T-helper 17 cell (primary cell): ENCODE measurements around the gene MAN2A1. TPM values are rescaled to one million over a fixed set of nuclear protein-coding genes. Genes with fewer than 3 reads are reported as not detected.
"Not testable (repeated sequence)": the region's sequence is repeated elsewhere in the genome, so short reads cannot be mapped to it uniquely, and the experiment has no call there.

Source experiments
- ATAC-seq: fragments of 150-1000 bp; cut with Tn5 transposase; 2 replicates; pipeline ENCODE4 v1.10.0; 2021; ENCODE audit warnings: mild to moderate bottlenecking, moderate library complexity
- DNase-seq, 3 donors: peaks; one replicate each; pipeline versions ENCODE4 v3.0.0 to v3.0.0-alpha.2; 2020 to 2021
- H3K9me3 ChIP-seq: one replicate; pipeline ENCODE4 v1.7.0; 2013; ENCODE audit warnings: low read length, mild to moderate bottlenecking; ENCODE audit not compliant: control insufficient read depth, poor library complexity, severe bottlenecking
- H3K27ac Mint-ChIP-seq: one replicate; pipeline ENCODE4 v1.8.0; 2022; ENCODE audit warnings: mild to moderate bottlenecking, moderate library complexity, mixed read lengths
- H3K27me3 Mint-ChIP-seq: one replicate; pipeline ENCODE4 v1.8.0; 2022; ENCODE audit warnings: mixed read lengths
- H3K36me3 Mint-ChIP-seq: one replicate; pipeline ENCODE4 v1.8.0; 2022; ENCODE audit warnings: low read depth, mixed read lengths
- H3K4me1 Mint-ChIP-seq: one replicate; pipeline ENCODE4 v1.8.0; 2022; ENCODE audit warnings: mild to moderate bottlenecking, mixed read lengths
- H3K4me3 Mint-ChIP-seq: one replicate; pipeline ENCODE4 v1.8.0; 2022; ENCODE audit warnings: mild to moderate bottlenecking, moderate library complexity, mixed read lengths
- total RNA-seq, 4 donors: library from RNA in 2 of 4; stranded (reverse) in 2 of 4; gene quantifications; one replicate each; pipeline ENCODE4 v1.2.3 and lab custom pipeline; 2022 to 2026

Gene MAN2A1
- total RNA-seq, 2 donors from 2014 or later = 51.6 to 53.3 TPM

DNA sequence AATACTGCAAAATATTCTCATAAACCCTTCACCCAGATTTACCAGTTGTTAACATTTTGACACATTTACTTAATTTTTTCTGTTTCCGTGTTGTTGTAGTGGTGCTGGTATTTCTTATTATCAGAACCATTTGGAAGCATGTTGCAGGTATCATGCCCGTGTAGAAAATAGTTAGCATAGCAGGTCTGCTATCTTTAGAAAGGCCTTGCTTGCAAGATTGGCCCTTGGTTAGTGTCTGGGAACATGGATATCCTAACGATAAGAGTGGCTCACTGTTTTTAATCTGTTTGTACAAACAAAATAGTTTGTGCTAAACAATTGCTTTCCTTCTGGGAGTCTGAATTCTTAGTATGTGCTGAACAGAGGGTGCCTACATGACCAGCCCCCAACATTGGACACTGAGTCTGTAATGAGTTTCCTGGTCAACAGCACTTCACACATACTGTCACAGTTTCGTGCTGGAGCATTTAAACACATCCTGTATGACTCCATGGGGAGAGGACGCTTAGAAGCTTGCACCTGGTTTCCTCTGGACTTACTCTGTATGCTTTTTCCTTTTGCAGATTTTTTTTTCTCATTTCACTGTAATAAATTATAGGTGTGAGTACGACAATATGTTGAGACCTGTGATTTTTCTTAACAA is 66.9 kb downstream of the MAN2A1 start:
- Mint-ChIP-seq H3K27ac (peak overlapping the region; percentile 22), H3K27me3 (no peaks in the 10 kb centered on the region), H3K4me3 (no peak overlapping the region), H3K4me1 (peaks cover 11% of the 10 kb centered on the region), H3K36me3 (peaks cover 17% of the 10 kb centered on the region)
- no peak for DNase-seq
- H3K9me3 ChIP-seq = no peaks in the 10 kb centered on the region
- no peak for ATAC-seq

DNA sequence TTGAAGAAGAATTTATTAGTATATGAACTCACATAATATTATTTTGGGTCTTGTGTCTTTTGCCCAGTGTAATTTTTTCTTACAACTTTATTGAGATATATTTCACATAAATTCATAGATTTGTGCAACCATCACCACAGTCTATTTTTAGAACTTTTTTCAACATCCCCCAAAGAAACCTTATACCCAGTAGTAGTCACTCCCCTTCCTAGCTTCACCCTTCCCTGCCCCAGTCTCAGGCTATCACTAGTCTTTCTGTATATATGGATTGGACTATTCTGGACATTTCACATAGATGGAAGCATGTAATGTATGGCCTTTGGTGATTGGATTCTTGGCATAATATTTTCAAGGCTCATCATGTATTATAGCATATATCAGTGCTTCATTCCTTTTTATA is 67.8 kb downstream of the MAN2A1 start:
- ATAC-seq (no peak), DNase-seq (no peak)
- H3K9me3 ChIP-seq = no peaks in the 10 kb centered on the region
- peak overlapping the region; percentile 22 for H3K27ac Mint-ChIP-seq
- H3K36me3 Mint-ChIP-seq = peaks cover 16% of the 10 kb centered on the region
- H3K4me3 Mint-ChIP-seq = no peak overlapping the region
- H3K27me3 Mint-ChIP-seq = no peaks in the 10 kb centered on the region
- peaks cover 10% of the 10 kb centered on the region for H3K4me1 Mint-ChIP-seq

DNA sequence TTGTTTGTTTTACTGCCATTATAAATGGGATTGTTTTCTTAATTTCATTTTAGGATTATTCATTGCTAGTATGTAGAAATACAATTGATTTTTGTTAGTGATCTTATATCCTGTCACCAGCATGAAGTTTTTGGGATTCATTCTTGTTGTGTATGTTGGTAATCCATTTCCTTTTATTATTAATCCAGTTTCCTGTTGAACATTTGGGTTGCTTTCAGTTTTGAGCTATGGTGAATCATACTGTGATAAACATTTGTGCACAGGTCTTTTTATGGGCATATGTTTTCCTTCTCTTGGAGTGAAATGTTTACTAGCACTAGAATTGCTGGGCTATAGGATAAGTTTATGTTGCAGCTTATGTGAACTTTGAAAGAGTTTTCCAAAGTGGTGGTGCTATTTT is 69.6 kb downstream of the MAN2A1 start:
- ATAC-seq = no peak
- no peaks in the 10 kb centered on the region for H3K27me3 Mint-ChIP-seq
- DNase-seq = no peak

DNA sequence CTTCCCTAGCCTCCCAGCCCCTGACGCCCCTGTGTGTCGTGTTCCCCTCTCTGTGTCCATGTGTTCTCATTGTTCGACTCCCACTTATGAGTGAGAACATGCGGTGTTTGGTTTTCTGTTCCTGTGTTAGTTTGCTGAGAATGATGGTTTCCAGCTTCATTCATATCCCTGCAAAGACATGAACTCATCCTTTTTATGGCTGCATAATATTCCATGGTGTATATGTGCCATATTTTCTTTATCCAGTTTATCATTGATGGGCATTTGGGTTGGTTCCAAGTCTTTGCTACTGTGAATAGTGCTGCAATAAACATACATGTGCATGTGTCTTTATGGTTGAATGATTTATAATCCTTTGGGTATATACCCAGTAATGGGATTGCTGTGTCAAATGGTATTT is 70.4 kb downstream of the MAN2A1 start:
- ATAC-seq, DNase-seq, H3K27ac Mint-ChIP-seq, H3K9me3 ChIP-seq, H3K4me3 Mint-ChIP-seq, H3K27me3 Mint-ChIP-seq: not testable (repeated sequence)
- peaks cover 18% of the 10 kb centered on the region for H3K36me3 Mint-ChIP-seq
- H3K4me1 Mint-ChIP-seq = peaks cover 10% of the 10 kb centered on the region

More for the DNA sequence above, 69.6 kb downstream of the MAN2A1 start:
- H3K27ac Mint-ChIP-seq = no peak overlapping the region
- peaks cover 8% of the 10 kb centered on the region for H3K4me1 Mint-ChIP-seq
- no peak overlapping the region for H3K4me3 Mint-ChIP-seq
- no peaks in the 10 kb centered on the region for H3K9me3 ChIP-seq
- peaks cover 18% of the 10 kb centered on the region for H3K36me3 Mint-ChIP-seq

DNA sequence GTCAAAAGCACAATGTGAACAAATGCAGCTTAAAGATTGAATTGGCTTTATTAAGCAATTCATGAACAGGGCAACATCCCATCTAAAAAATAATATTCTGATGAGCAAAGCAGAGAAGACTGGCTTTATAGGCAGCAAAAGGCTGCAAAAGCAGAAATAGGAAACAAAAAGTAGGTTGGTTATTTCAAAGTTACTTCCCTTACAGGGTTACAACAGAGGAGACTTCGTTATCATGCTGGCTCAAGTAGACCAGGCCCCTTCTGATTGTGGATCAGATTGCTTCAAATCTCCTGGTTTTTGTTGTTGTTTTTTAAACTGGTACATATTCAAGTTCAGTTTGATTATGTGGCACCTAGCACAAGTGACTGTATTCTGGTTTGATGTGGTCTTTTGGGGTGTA is 73.1 kb downstream of the MAN2A1 start:
- Mint-ChIP-seq H3K36me3 (peaks cover 12% of the 10 kb centered on the region), H3K4me1 (peaks cover 14% of the 10 kb centered on the region), H3K27ac (no peak overlapping the region), H3K27me3 (no peaks in the 10 kb centered on the region), H3K4me3 (no peak overlapping the region)
- ATAC-seq = no peak
- no peak for DNase-seq
- H3K9me3 ChIP-seq = no peaks in the 10 kb centered on the region

DNA sequence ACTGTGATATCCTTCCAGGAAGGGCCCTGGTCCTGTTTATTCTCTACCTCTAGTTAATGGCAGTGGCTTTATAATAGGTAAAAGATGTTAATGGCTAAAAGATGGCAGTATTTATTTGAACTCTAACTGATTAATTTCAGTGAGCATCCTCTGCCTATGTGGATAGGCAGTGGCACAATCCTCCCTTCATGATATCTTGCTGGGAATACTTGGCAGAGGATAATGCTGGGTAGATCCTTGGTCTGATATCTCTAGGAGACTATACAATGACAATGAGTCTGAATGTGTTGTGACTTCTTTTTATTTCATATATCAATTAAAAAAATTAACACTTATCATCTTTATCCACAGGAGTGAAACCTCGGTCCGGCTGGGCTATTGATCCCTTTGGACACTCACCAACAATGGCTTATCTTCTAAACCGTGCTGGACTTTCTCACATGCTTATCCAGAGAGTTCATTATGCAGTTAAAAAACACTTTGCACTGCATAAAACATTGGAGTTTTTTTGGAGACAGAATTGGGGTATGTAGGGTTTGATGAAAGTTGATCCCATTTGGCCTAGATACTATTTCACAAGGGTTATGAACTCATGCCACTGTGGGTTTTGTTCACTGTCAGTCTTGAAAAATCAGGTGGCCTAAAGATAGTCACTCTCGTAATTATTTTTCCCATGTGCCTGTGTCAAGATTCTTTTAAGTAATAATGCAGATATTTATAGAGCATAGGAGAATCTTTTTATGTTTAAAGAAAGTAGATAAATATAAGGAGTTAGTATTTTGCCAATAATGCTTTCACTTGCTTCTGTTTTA is 77.7 kb downstream of the MAN2A1 start:
- no peak for DNase-seq
- H3K9me3 ChIP-seq = no peaks in the 10 kb centered on the region
- H3K36me3 Mint-ChIP-seq = peaks cover 13% of the 10 kb centered on the region
- ATAC-seq = no peak
- H3K4me3 Mint-ChIP-seq = no peak overlapping the region
- H3K4me1 Mint-ChIP-seq = peaks cover 14% of the 10 kb centered on the region
- H3K27me3 Mint-ChIP-seq = no peaks in the 10 kb centered on the region
- H3K27ac Mint-ChIP-seq = no peak overlapping the region

DNA sequence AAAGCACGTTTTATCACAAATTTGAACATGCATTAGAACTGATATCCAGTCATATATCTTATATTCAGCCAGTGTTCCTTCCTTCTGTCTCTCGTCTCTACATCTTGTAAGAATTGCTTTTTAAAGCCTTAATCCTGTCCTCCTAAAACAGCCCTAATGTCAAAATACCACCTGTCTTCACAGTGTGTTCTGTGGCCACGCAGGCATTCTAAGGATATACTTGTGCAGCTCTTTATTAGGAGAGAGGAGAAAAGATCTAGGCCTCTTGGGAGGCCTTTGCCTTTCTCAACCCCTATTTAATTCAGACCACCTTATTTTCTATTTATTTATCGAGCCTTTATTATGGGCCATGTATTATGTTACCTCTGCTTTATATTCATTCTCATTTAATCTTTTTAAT is 78.3 kb downstream of the MAN2A1 start:
- ATAC-seq (no peak), DNase-seq (no peak)
- no peaks in the 10 kb centered on the region for H3K27me3 Mint-ChIP-seq
- H3K36me3 Mint-ChIP-seq = peaks cover 11% of the 10 kb centered on the region
- no peaks in the 10 kb centered on the region for H3K9me3 ChIP-seq
- no peak overlapping the region for H3K4me3 Mint-ChIP-seq
- H3K4me1 Mint-ChIP-seq = peaks cover 13% of the 10 kb centered on the region
- no peak overlapping the region for H3K27ac Mint-ChIP-seq

DNA sequence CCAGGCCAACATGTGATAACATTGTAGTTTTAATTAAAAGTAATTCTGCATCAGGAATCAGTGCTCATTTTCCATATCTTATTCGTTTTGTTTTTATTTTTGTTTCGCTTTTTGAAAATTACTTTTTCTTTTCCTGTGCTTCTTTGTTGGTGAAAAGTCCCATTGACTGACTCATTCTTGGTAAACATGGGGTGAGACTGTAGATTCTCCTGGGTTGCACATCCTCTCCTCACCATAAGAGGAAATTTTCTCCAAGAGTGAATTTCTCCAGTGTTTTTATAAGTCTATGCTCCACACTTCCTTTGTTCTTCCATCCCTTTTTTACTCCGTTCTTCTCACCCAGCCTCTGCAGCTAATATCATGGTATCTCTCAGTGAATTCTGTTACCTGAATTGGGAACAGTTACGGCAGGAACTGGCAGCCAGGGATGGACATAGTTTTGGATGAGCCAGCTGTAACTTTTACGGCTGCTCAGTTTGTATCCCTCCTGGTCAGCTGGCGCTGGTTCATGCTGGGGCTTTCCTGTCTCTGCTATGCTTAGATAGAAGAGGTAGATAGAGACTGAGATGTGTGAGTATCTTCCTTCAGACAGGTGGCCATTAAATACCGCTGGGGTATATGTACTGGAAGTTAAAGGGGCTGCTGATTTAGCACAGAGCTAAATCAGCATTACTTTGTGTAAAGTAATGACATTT is 80.0 kb downstream of the MAN2A1 start:
- Mint-ChIP-seq H3K27me3 (no peaks in the 10 kb centered on the region), H3K27ac (no peak overlapping the region), H3K36me3 (peaks cover 11% of the 10 kb centered on the region), H3K4me1 (peaks cover 13% of the 10 kb centered on the region), H3K4me3 (no peak overlapping the region)
- DNase-seq (no peak), ATAC-seq (no peak)
- H3K9me3 ChIP-seq = no peaks in the 10 kb centered on the region

DNA sequence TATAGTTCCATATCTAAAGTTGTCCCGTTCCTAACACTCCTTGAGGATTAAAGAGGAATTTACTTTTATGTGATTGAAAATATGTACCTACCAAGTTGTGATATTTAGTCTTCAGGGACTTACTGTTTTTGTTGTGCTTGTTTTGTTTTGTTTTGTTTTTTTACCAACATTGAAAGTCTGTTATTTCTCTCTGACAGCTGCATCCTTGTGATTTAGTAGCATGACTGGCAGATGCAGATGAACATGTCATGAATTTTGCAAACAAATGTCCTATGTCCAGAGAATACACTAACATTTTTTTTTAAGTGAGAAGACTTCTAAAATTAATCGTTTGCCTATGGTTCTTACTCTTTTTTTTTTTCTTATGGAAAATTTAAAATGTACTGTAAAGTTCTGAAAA is 85.4 kb downstream of the MAN2A1 start:
- no peaks in the 10 kb centered on the region for H3K9me3 ChIP-seq
- H3K27me3 Mint-ChIP-seq = no peaks in the 10 kb centered on the region
- H3K36me3 Mint-ChIP-seq = peaks cover 8% of the 10 kb centered on the region
- ATAC-seq = no peak
- H3K27ac Mint-ChIP-seq = no peak overlapping the region
- H3K4me3 Mint-ChIP-seq = no peak overlapping the region
- H3K4me1 Mint-ChIP-seq = no peaks in the 10 kb centered on the region
- no peak for DNase-seq

DNA sequence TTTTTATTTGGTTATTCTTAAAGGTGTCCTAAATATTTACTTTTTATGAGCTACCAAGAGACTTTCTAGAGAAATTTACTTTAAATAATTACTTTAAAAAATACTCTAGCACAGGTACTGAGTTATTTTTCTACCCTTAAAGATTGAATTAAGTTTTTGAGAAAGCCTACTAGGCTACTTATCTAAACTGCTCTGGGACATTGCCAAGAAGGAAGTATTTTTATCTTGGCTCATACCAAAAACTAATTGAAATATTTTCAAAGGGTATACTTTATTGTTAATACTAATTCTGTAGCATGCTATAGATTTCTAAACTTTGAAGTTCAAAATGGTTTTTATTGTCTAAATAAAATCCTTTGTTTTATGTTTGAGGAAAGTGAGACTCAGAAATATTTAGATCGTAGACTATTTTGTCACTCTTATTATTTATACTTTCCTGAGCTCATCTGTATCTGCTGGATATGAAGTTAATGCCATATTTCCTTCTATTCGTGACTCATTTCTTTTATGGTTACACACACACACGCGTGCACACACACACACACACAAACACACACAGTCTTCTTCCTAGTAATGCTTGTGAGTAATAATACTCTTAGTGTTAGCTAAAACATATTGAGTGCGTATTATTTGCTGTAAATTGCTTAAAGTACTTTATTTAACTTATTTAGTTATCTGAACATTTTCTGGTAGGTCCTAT is 89.5 kb downstream of the MAN2A1 start:
- Mint-ChIP-seq H3K27me3 (no peaks in the 10 kb centered on the region), H3K36me3 (peaks cover 9% of the 10 kb centered on the region)
- no peak for ATAC-seq

DNA sequence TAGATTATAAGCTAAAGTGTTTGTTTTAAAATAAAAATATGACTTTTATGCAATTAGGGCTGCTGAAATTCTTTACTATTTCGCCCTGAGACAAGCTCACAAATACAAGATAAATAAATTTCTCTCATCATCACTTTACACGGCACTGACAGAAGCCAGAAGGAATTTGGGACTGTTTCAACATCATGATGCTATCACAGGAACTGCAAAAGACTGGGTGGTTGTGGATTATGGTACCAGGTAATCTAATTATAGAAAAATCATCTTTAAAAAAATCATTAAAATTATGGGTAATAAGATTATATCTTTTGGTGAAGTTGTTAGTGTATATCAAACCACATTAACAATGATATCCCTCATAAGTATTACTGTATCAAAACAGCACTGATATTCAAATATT is 95.0 kb downstream of the MAN2A1 start:
- no peak for ATAC-seq
- H3K36me3 Mint-ChIP-seq = peaks cover 16% of the 10 kb centered on the region
- H3K4me1 Mint-ChIP-seq = peaks cover 12% of the 10 kb centered on the region
- no peaks in the 10 kb centered on the region for H3K9me3 ChIP-seq
- H3K4me3 Mint-ChIP-seq = no peak overlapping the region
- H3K27me3 Mint-ChIP-seq = no peaks in the 10 kb centered on the region
- H3K27ac Mint-ChIP-seq = no peak overlapping the region
- no peak for DNase-seq

More for the DNA sequence above, 89.5 kb downstream of the MAN2A1 start:
- no peak overlapping the region for H3K27ac Mint-ChIP-seq
- H3K4me3 Mint-ChIP-seq = no peak overlapping the region
- no peaks in the 10 kb centered on the region for H3K4me1 Mint-ChIP-seq
- no peak for DNase-seq
- H3K9me3 ChIP-seq = no peaks in the 10 kb centered on the region

DNA sequence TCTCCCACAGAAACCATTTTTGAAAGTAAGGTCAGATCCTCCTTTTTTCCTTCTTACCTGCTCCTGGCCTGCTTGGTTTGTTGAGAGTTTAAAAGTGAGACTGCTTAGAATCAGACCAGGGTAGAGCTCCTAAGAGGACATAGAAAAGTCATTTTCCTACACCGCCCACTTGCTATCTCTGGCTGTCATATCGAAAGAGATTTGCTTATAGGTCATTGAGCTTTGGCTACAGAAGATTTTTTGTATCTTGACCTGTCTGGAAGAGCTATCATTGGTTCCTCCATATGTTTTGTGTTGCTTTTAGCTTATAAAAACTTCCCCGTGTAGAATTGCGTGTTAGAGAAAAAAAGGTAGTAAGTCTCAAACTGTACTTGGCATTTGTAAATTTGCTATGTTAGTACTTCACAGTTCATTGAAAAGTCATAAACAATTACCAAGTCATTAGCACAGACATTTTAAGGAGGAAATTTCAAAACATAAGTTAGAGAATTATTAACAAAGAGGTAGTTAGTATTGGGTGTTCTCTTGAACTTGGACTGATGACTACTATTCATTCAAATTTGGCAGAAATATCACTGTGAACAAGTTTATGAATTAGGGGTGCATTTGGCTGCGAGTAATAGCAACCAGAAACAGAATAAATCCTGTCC is 96.6 kb downstream of the MAN2A1 start:
- H3K4me1 Mint-ChIP-seq = peaks cover 12% of the 10 kb centered on the region
- H3K36me3 Mint-ChIP-seq = peaks cover 16% of the 10 kb centered on the region
- DNase-seq (no peak), ATAC-seq (no peak)
- no peaks in the 10 kb centered on the region for H3K9me3 ChIP-seq
- H3K27ac Mint-ChIP-seq = no peak overlapping the region
- H3K27me3 Mint-ChIP-seq = no peaks in the 10 kb centered on the region
- H3K4me3 Mint-ChIP-seq = peak overlapping the region; percentile 21
